Brain microvascular endothelial cell (primary cell): ENCODE data around the gene CCDC18.
A peak's percentile ranks its signal among the peaks of the same experiment; 100 is the strongest.

Source experiments
- DNase-seq: peaks from one replicate; pipeline ENCODE4 v3.0.0-alpha.2; 2020
- H3K27ac ChIP-seq: fragments of 250-450 bp; sonication (Bioruptor Pico); 2 replicates; pipeline ENCODE4 v1.5.1; 2020; ENCODE audit warnings: mild to moderate bottlenecking, moderate library complexity
- H3K27me3 ChIP-seq: fragments of 250-450 bp; sonication (Bioruptor Pico); replicated peaks from 2 replicates; pipeline ENCODE4 v1.5.1; 2020; ENCODE audit warnings: mild to moderate bottlenecking
- H3K36me3 ChIP-seq: fragments of 250-450 bp; sonication (Bioruptor Pico); replicated peaks from 2 replicates; pipeline ENCODE4 v1.5.1; 2020; ENCODE audit warnings: mild to moderate bottlenecking
- H3K4me3 ChIP-seq: 2 replicates; pipeline ENCODE4 v1.5.1; 2011; ENCODE audit warnings: low read depth, mild to moderate bottlenecking, control low read depth, low read length, moderate library complexity
- in situ Hi-C: cut with HindIII; loops from 2 replicates; pipeline ENCODE4 v1.10.0; 2017; ENCODE audit warnings: low sequenced_read_pairs, low pct_ligation_motif_present
- TF ChIP-seq, protein P1 (sequence below): IDR thresholded peaks from 2 replicates; pipeline ENCODE4 v1.5.1; 2011; ENCODE audit warnings: low read depth, mild to moderate bottlenecking, moderate library complexity, low read length, control low read depth, inconsistent platforms; ENCODE audit errors: missing control alignments

Gene CCDC18

DNA sequence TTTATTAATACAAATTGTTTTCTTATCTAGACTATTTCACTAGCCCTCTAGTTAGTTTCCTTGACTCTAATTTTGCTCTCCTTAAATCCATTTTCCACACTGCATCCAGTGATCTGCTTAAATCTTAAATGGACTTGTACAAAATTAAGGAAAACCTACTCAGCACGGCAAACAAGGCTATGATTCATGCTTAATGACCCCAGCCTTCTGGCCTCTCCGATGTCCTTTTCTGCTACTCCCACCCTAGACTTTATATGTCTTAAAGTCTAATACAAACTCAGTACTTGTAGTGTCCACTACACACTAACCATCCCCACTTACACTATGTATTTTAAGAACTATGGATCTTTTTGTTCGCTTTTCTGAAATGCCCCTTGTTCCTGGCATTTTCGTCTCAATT, 2.5 kb upstream of the CCDC18 start:
- TF ChIP-seq, protein P1, sequence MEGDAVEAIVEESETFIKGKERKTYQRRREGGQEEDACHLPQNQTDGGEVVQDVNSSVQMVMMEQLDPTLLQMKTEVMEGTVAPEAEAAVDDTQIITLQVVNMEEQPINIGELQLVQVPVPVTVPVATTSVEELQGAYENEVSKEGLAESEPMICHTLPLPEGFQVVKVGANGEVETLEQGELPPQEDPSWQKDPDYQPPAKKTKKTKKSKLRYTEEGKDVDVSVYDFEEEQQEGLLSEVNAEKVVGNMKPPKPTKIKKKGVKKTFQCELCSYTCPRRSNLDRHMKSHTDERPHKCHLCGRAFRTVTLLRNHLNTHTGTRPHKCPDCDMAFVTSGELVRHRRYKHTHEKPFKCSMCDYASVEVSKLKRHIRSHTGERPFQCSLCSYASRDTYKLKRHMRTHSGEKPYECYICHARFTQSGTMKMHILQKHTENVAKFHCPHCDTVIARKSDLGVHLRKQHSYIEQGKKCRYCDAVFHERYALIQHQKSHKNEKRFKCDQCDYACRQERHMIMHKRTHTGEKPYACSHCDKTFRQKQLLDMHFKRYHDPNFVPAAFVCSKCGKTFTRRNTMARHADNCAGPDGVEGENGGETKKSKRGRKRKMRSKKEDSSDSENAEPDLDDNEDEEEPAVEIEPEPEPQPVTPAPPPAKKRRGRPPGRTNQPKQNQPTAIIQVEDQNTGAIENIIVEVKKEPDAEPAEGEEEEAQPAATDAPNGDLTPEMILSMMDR = no peak
- H3K27ac ChIP-seq = peak overlapping the region; percentile 90
- DNase-seq = no peak
- no peaks in the 10 kb centered on the region for H3K27me3 ChIP-seq
- peak overlapping the region; percentile 95 for H3K4me3 ChIP-seq
- peaks cover 2% of the 10 kb centered on the region for H3K36me3 ChIP-seq
- in situ Hi-C loops = no loop called here

DNA sequence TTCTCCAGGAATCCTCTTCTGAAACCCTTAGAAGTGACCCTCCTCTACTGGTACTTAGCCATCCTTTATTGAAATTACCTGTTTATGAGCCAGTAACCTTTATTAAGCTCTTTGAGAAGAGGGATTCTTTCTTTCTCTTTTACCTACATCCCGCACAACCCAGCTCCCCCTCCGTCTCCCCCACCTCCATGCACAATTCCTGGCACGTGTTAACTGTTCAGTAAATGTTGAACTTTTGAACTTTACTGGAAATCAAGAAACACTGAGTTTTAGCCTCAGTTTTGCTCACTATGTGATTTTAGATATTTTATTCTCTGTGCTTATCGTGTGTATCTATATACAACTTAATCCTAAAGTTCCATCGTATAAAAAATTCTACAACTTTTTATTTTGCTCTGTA, 2.1 kb upstream of the CCDC18 start:
- Histone ChIP-seq H3K36me3 (peaks cover 2% of the 10 kb centered on the region), H3K4me3 (peak overlapping the region; percentile 95), H3K27me3 (no peaks in the 10 kb centered on the region), H3K27ac (peak overlapping the region; percentile 90)
- in situ Hi-C loops = no loop called here
- no peak for DNase-seq
- TF ChIP-seq, protein P1 = no peak

DNA sequence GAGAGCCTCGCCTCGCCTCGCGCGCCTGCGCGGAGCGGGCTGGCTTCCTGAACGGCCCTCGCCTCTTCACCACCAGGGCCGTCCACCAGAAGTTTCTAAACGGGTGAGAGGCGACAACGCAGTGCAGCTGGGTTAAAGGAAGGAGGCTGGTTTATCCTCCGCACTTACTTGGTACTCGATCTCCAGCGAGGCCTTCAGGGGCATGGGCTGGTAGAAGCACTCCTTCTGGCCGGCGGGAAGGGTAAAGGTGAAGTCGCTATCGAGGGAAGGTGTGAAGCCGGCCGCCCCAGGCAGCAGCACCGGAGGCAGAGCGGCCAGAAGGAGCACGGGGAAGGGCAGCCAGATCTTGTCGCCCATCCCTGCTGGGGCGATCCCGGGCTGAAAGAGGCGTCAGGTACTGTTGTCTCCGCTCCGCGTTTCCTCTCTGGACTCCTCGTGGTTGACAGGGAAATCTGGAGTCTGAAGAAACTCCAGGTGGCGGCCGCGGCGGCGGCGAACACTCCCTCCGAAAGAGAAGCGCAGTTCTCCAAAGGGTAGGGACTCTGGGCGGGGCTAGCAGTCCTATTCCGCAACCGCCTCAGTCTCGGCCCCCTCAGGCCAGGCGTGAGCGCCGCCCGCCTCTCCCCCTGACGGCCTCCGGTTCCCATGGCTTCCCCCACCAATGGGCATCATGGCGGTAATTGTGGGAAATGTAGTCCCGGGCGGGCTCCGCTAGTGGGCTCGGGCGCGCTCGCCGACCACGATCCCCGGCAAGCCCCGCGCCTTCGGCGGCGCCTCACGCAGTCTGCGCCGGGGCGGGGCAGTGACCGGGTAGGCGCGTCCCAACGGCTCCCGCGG, 420 bp upstream of the CCDC18 start, which contains the start of gene TMED5:
Gene TMED5, minus strand, starts transcription at position 528 of the 837 bp plus-strand sequence. Its CDS starts 171 bp downstream, at position 357.
- Histone ChIP-seq H3K36me3 (no peaks in the 10 kb centered on the region), H3K27ac (peak within 1 kb of the TSS; percentile 90), H3K4me3 (peak within 1 kb of the TSS; percentile 95), H3K27me3 (no peaks in the 10 kb centered on the region)
- DNase-seq = peak; percentile 97
- TF ChIP-seq, protein P1 = peak; percentile 45
- in situ Hi-C loops = no loop called here

DNA sequence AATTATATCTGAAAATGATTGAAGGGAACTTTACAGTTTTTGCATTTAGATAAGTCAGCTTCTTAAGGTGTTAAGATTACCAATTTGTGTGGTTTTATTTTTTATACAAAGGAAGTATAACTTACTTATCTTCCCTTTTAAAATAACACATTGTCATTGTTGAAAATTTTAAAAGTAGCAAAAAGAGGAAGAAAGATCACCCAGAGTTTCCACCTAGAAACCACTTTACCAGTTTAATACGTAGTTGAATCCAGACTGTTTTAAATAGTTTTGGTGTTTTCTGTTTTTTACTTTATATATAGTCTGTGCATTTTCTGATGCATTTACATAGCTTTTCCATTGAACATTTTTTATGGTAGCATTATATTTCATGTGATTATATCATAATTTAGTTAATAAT, 6.1 kb downstream of the CCDC18 start:
- Histone ChIP-seq H3K36me3 (no peaks in the 10 kb centered on the region), H3K4me3 (no peak overlapping the region), H3K27ac (no peak overlapping the region), H3K27me3 (no peaks in the 10 kb centered on the region)
- no peak for DNase-seq
- in situ Hi-C loops = no loop called here
- TF ChIP-seq, protein P1 = no peak

DNA sequence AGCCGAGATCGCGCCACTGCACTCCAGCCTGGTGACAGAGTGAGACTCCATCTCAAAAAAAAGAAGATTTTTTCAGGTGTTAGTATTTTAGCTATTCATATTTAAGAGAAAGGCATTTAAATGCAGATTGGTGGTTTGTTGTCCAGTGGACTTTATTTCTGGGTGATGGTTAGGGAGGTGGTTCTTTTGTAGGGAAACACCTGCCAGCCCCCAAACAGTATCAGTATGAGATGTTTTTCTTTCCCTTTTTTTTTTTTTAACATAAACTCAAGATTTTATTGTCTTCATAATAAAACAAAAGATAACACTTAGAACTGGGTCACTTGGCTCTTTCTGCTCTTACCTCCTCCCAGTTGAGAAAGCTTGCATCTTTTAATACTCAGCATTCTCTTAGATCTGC, 9.9 kb downstream of the CCDC18 start:
- H3K27me3 ChIP-seq = no peaks in the 10 kb centered on the region
- in situ Hi-C loops = no loop called here
- no peak overlapping the region for H3K27ac ChIP-seq
- TF ChIP-seq, protein P1 = no peak
- H3K4me3 ChIP-seq = no peak overlapping the region
- DNase-seq = no peak
- no peaks in the 10 kb centered on the region for H3K36me3 ChIP-seq
